Nephron (organoid): Measurements from ENCODE around the gene OR5K3.

ENCODE experiments used
- H3K27ac Mint-ChIP-seq, 3 experiments: 2 replicates each; pipeline ENCODE4 v1.8.0; 2020; ENCODE audit warnings: mixed read lengths in 3 of 3, mild to moderate bottlenecking in 2 of 3, moderate library complexity in 1 of 3
- H3K27me3 Mint-ChIP-seq: 2 replicates; pipeline ENCODE4 v1.8.0; 2021; ENCODE audit warnings: low read depth, mild to moderate bottlenecking, moderate library complexity, mixed read lengths
- H3K36me3 Mint-ChIP-seq: 2 replicates; pipeline ENCODE4 v1.8.0; 2020; ENCODE audit warnings: low read depth, mixed read lengths
- H3K4me1 Mint-ChIP-seq: 2 replicates; pipeline ENCODE4 v1.8.0; 2020; ENCODE audit warnings: mixed read lengths
- H3K4me3 Mint-ChIP-seq, 3 experiments: 2 replicates each; pipeline ENCODE4 v1.8.0; 2020; ENCODE audit warnings: mild to moderate bottlenecking in 3 of 3, mixed read lengths in 3 of 3, moderate library complexity in 2 of 3
- H3K9me3 Mint-ChIP-seq: 2 replicates; pipeline ENCODE4 v1.8.0; 2020; ENCODE audit warnings: mixed read lengths
- CTCF ChIP-seq, 3 experiments: fragments of 200-600 bp; sonication (generic); IDR thresholded peaks; one replicate each; pipeline ENCODE4 v1.5.0; 2021; ENCODE audit warnings: antibody characterized with exemption in 3 of 3; ENCODE audit not compliant: unreplicated experiment in 3 of 3

The OR5K3 gene

GRCh38 chr3:98398513-98398912 is 8.0 kb downstream of the OR5K3 start:
- no peak overlapping the region for H3K27ac Mint-ChIP-seq
- H3K27me3 Mint-ChIP-seq: no peaks in the 10 kb centered on the region
- H3K4me1 Mint-ChIP-seq: no peaks in the 10 kb centered on the region
- H3K4me3 Mint-ChIP-seq: no peak overlapping the region
- H3K36me3 Mint-ChIP-seq: no peaks in the 10 kb centered on the region
- no peak for TF ChIP-seq CTCF (IDR thresholded peaks at IDR 0.05; ENCODE audit: unreplicated experiment in 3 of 3)
- peaks cover 26% of the 10 kb centered on the region for H3K9me3 Mint-ChIP-seq

GRCh38 chr3:98402507-98402906 is 12.0 kb downstream of the OR5K3 start:
- Mint-ChIP-seq H3K9me3 (peaks cover 47% of the 10 kb centered on the region), H3K4me3 (no peak overlapping the region), H3K36me3 (no peaks in the 10 kb centered on the region), H3K27ac (no peak overlapping the region), H3K4me1 (no peaks in the 10 kb centered on the region), H3K27me3 (no peaks in the 10 kb centered on the region)
- TF ChIP-seq CTCF (IDR thresholded peaks at IDR 0.05; ENCODE audit: unreplicated experiment in 3 of 3): no peak

GRCh38 chr3:98404010-98404409 is 13.5 kb downstream of the OR5K3 start:
- peaks cover 47% of the 10 kb centered on the region for H3K9me3 Mint-ChIP-seq
- no peaks in the 10 kb centered on the region for H3K4me1 Mint-ChIP-seq
- no peaks in the 10 kb centered on the region for H3K36me3 Mint-ChIP-seq
- H3K27me3 Mint-ChIP-seq: no peaks in the 10 kb centered on the region
- no peak overlapping the region for H3K27ac Mint-ChIP-seq
- TF ChIP-seq CTCF (IDR thresholded peaks at IDR 0.05; ENCODE audit: unreplicated experiment in 3 of 3): no peak
- H3K4me3 Mint-ChIP-seq: no peak overlapping the region

GRCh38 chr3:98406034-98406433 is 15.6 kb downstream of the OR5K3 start:
- TF ChIP-seq CTCF (IDR thresholded peaks at IDR 0.05; ENCODE audit: unreplicated experiment in 3 of 3): no peak
- peaks cover 39% of the 10 kb centered on the region for H3K9me3 Mint-ChIP-seq
- no peak overlapping the region for H3K27ac Mint-ChIP-seq
- H3K4me1 Mint-ChIP-seq: no peaks in the 10 kb centered on the region
- no peaks in the 10 kb centered on the region for H3K36me3 Mint-ChIP-seq
- H3K27me3 Mint-ChIP-seq: no peaks in the 10 kb centered on the region
- no peak overlapping the region for H3K4me3 Mint-ChIP-seq

GRCh38 chr3:98432575-98432974 is 42.1 kb downstream of the OR5K3 start:
- no peaks in the 10 kb centered on the region for H3K4me1 Mint-ChIP-seq
- TF ChIP-seq CTCF (IDR thresholded peaks at IDR 0.05; ENCODE audit: unreplicated experiment in 3 of 3): no peak

GRCh38 chr3:98433764-98434163 is 43.3 kb downstream of the OR5K3 start:
- H3K27me3 Mint-ChIP-seq: no peaks in the 10 kb centered on the region
- no peaks in the 10 kb centered on the region for H3K36me3 Mint-ChIP-seq
- no peaks in the 10 kb centered on the region for H3K4me1 Mint-ChIP-seq
- no peak for TF ChIP-seq CTCF (IDR thresholded peaks at IDR 0.05; ENCODE audit: unreplicated experiment in 3 of 3)
- H3K9me3 Mint-ChIP-seq: peaks cover 15% of the 10 kb centered on the region
- H3K4me3 Mint-ChIP-seq: no peak overlapping the region
- H3K27ac Mint-ChIP-seq: no peak overlapping the region

More at GRCh38 chr3:98432575-98432974, 42.1 kb downstream of the OR5K3 start:
- Mint-ChIP-seq H3K27ac (no peak overlapping the region), H3K36me3 (no peaks in the 10 kb centered on the region), H3K4me3 (no peak overlapping the region), H3K27me3 (no peaks in the 10 kb centered on the region), H3K9me3 (peaks cover 17% of the 10 kb centered on the region)
